ENCODE results near the gene LINGO4. TPM values are rescaled to one million over a fixed set of nuclear protein-coding genes. Genes with fewer than 3 reads are reported as not detected.

The LINGO4 gene
- total RNA-seq, 3 donors from 2014 or later: 0.23 to 0.54 (median 0.24) TPM

- no peaks in the 10 kb centered on the region for H3K36me3 ChIP-seq (ENCODE audit: low read depth)
- ATAC-seq (no peak), DNase-seq (no peak)
- intact Hi-C loops (cut with DNase I, micrococcal nuclease): no loop called here
- H3K9me3 ChIP-seq: no peaks in the 10 kb centered on the region
- H3K4me1 ChIP-seq (ENCODE audit: low read depth): no peaks in the 10 kb centered on the region
- no peak for TF ChIP-seq CTCF (IDR thresholded peaks at IDR 0.05)
- no peak overlapping the region for H3K4me3 ChIP-seq
These were observed 3.9 kb downstream of the LINGO4 start for GRCh38 chr1:151801310-151801820.

- intact Hi-C loops (cut with DNase I, micrococcal nuclease): no loop called here
- Histone ChIP-seq H3K36me3 (ENCODE audit: low read depth) (no peaks in the 10 kb centered on the region), H3K9me3 (no peaks in the 10 kb centered on the region), H3K4me3 (no peak overlapping the region), H3K4me1 (ENCODE audit: low read depth) (no peaks in the 10 kb centered on the region)
- ATAC-seq (no peak), DNase-seq (no peak)
- TF ChIP-seq CTCF (IDR thresholded peaks at IDR 0.05): no peak
These were observed 4.4 kb downstream of the LINGO4 start for GRCh38 chr1:151800830-151801229.

- H3K4me1 ChIP-seq (ENCODE audit: low read depth): no peaks in the 10 kb centered on the region
- DNase-seq: no peak
- ATAC-seq: no peak
- no peaks in the 10 kb centered on the region for H3K36me3 ChIP-seq (ENCODE audit: low read depth)
- no peaks in the 10 kb centered on the region for H3K9me3 ChIP-seq
- TF ChIP-seq CTCF (IDR thresholded peaks at IDR 0.05): no peak
- intact Hi-C loops (cut with DNase I, micrococcal nuclease): no loop called here
- H3K4me3 ChIP-seq: no peak overlapping the region
These were observed 5.8 kb downstream of the LINGO4 start for GRCh38 chr1:151799179-151800022.

- no peak overlapping the region for H3K4me3 ChIP-seq
- DNase-seq (no peak), ATAC-seq (no peak)
- intact Hi-C loops (cut with DNase I, micrococcal nuclease): no loop called here
- H3K36me3 ChIP-seq (ENCODE audit: low read depth): no peaks in the 10 kb centered on the region
- no peak for TF ChIP-seq CTCF (IDR thresholded peaks at IDR 0.05)
- no peaks in the 10 kb centered on the region for H3K9me3 ChIP-seq
- H3K4me1 ChIP-seq (ENCODE audit: low read depth): no peaks in the 10 kb centered on the region
These were observed 6.6 kb downstream of the LINGO4 start for GRCh38 chr1:151798571-151798970.

GRCh38 chr1:151790940-151791651 is 14.1 kb downstream of the LINGO4 start:
- TF ChIP-seq CTCF (IDR thresholded peaks at IDR 0.05): no peak
- Histone ChIP-seq H3K9me3 (no peaks in the 10 kb centered on the region), H3K4me3 (peak overlapping the region; percentile 52), H3K4me1 (ENCODE audit: low read depth) (no peaks in the 10 kb centered on the region), H3K36me3 (ENCODE audit: low read depth) (no peaks in the 10 kb centered on the region)
- intact Hi-C loops (cut with DNase I, micrococcal nuclease): no loop called here
- DNase-seq: peak; percentile 18 to 65 (median 51)
- ATAC-seq: peak; percentile 25
